Activated naive CD8-positive, alpha-beta T cell treated with anti-CD3 and anti-CD28 coated beads, Interleukin-2, amount 50 U/mL, for 16 hours (primary cell): Measurements from ENCODE around the gene GREM1.

Experiments used
- DNase-seq: peaks from one replicate; pipeline ENCODE4 v3.0.0-alpha.2; 2020; ENCODE audit warnings: low read depth, low spot score

Gene GREM1

GRCh38 chr15:32730677-32731654 is 13.2 kb downstream of the GREM1 start:
- DNase-seq, result no peak

GRCh38 chr15:32732574-32733157 is 14.9 kb downstream of the GREM1 start:
- no peak for DNase-seq

GRCh38 chr15:32733281-32733680 is 15.5 kb downstream of the GREM1 start:
- DNase-seq, result no peak

GRCh38 chr15:32735989-32736700 is 18.3 kb downstream of the GREM1 start:
- no peak for DNase-seq

DNA sequence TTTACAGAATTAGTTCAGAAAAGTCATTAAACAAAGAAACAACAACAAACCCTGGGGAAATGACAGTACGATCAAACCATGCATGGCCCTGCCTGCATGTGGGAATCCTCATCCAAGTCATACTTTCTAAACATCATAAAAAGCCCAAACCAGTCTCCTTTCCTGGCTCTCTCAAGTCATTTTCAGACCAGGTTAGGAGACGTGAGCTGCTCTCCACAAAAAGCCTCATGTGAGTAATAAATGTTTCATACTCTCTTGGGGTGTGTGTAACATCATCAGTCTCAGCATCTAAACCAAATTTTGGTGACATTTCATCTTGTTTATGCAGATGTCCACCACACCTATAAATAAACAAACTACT is 18.9 kb downstream of the GREM1 start:
- no peak for DNase-seq

GRCh38 chr15:32737304-32737703 is 19.5 kb downstream of the GREM1 start:
- no peak for DNase-seq

GRCh38 chr15:32738666-32739065 is 20.9 kb downstream of the GREM1 start:
- no peak for DNase-seq

GRCh38 chr15:32739522-32740063 is 21.8 kb downstream of the GREM1 start:
- no peak for DNase-seq

GRCh38 chr15:32743411-32744140 is 25.8 kb downstream of the GREM1 start:
- DNase-seq, result no peak

DNA sequence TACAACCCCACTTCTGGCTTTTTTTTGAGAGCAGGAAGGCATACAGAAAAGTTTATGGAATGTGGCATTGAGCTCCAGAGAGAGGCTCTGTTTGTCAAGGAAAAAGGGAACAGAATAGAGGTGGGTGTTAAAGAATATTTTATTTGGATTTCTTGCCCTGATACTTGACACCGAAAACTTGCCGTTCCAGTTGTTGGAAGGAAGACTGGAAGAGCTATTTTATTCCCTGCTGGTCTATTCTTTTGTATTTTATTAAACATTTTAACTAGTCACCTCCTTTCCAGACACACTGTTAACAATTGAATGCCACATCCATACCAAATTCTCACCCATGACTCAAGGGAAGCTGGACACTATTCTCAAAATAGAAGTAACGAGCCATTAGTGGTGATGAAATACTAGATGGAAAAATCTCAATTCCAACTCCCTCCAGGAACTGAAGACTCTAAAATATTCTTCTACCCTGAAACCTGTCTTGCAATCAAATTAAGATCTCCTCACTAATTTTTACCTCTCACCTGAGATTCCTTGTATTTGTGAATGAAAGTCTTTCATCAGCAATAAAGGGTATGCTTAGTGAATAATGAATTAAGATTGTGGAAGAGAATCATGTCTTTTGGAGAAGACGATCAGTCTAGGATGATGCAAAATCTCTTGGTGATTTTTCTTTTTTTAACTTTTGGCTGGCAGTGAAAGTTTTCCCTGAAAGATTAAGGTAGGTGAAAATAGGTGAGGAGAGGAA is 28.5 kb downstream of the GREM1 start:
- DNase-seq, result no peak

- DNase-seq, result no peak
Measured at GRCh38 chr15:32747921-32748342, 30.1 kb downstream of the GREM1 start.

GRCh38 chr15:32750979-32751378 is 33.2 kb downstream of the GREM1 start:
- DNase-seq, result no peak

GRCh38 chr15:32757426-32757825 is 39.6 kb downstream of the GREM1 start:
- no peak for DNase-seq

GRCh38 chr15:32763295-32763694 is 45.5 kb downstream of the GREM1 start:
- DNase-seq, result no peak

DNA sequence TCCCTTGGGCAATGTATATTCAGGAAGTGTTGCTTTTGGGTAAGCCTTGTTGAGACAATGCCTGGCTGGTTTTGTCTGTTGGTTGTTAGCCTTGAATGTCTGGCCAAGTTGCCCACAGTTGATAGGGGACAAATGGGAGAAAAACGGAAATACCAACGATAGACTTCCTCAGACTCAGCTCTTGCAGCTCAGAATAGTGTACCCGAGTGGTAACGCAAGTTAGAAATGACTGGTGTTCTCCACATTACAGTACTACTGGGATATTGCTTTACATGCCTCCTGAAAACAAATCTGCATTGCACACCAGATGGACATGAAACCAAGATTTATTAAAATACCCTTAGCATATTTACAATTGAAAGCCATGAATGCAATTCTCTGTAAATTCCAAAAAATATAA is 47.4 kb downstream of the GREM1 start:
- no peak for DNase-seq

DNA sequence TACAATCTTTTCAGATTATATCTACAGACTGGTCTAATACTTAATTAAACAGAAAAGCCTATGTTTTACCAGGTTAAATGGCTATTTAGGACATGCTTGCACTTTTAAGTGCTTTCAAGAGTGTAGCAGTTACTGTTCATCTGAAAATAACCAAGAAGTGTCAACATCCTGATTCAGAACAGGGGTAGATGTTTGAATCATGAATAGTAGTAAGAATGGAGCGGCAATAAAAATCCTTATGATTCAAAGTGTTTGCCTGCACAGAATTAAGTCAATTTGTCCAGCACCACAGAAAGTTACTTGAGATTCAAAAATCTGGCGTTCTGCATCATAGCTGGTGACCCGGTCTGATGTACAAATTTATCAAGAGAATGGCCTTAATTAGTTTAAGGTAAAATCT is 48.3 kb downstream of the GREM1 start:
- no peak for DNase-seq

- DNase-seq, result no peak
Measured at GRCh38 chr15:32767236-32767635, 49.4 kb downstream of the GREM1 start.

GRCh38 chr15:32774022-32774421 is 56.2 kb downstream of the GREM1 start:
- DNase-seq, result no peak

- no peak for DNase-seq
Measured at GRCh38 chr15:32775103-32775502, 57.3 kb downstream of the GREM1 start.

GRCh38 chr15:32778391-32779176 is 60.8 kb downstream of the GREM1 start:
- no peak for DNase-seq
